OCI-LY3 (cell line): ENCODE measurements around the gene ERGIC1.

Experiments
- H2AFZ ChIP-seq: fragments of 200-600, 300-600 bp; shearing (Covaris generic); 2 replicates; pipeline ENCODE4 v1.6.0; 2014; ENCODE audit warnings: antibody characterized with exemption, low read depth, low read length
- H3K27ac ChIP-seq: fragments of 200-600, 300-600 bp; sonication (generic); 2 replicates; pipeline ENCODE4 v1.5.1; 2014; ENCODE audit warnings: mild to moderate bottlenecking, low read length, moderate library complexity, mixed read lengths
- H3K27me3 ChIP-seq: fragments of 200-600, 300-600 bp; sonication (generic); 2 replicates; pipeline ENCODE4 v1.6.1; 2014; ENCODE audit warnings: low read depth, low read length, mixed read lengths
- H3K36me3 ChIP-seq: fragments of 200-600, 300-600 bp; sonication (generic); replicated peaks from 2 replicates; pipeline ENCODE3; 2014; ENCODE audit warnings: low read depth, low read length, mixed read lengths
- H3K4me1 ChIP-seq: fragments of 300-600, 200-600 bp; sonication (generic); 2 replicates; pipeline ENCODE4 v1.6.1; 2014; ENCODE audit warnings: low read length, mixed read lengths
- H3K4me2 ChIP-seq: fragments of 200-600, 300-600 bp; sonication (generic); 2 replicates; pipeline ENCODE4 v1.6.1; 2014; ENCODE audit warnings: low read length, mixed read lengths
- H3K4me3 ChIP-seq: fragments of 300-600, 200-600 bp; sonication (generic); 2 replicates; pipeline ENCODE4 v1.5.1; 2014; ENCODE audit warnings: antibody characterized with exemption, mild to moderate bottlenecking, low read length, moderate library complexity
- H3K79me2 ChIP-seq: fragments of 300-600, 200-600 bp; shearing (Covaris generic); 2 replicates; pipeline ENCODE4 v1.6.1; 2014; ENCODE audit warnings: mild to moderate bottlenecking, low read length, mixed read lengths
- H3K9ac ChIP-seq: fragments of 300-600, 200-600 bp; shearing (Covaris generic); 2 replicates; pipeline ENCODE4 v1.6.0; 2014; ENCODE audit warnings: mild to moderate bottlenecking, low read length, moderate library complexity
- H3K9me3 ChIP-seq: fragments of 200-600, 300-600 bp; shearing (Covaris generic); 2 replicates; pipeline ENCODE4 v1.6.1; 2014; ENCODE audit warnings: low read length, mixed read lengths; ENCODE audit not compliant: insufficient read depth
- H4K20me1 ChIP-seq: fragments of 200-600, 300-600 bp; sonication (generic); 2 replicates; pipeline ENCODE4 v1.6.1; 2016; ENCODE audit warnings: low read length, mixed read lengths; ENCODE audit not compliant: insufficient read depth
- EZH2phosphoT487 ChIP-seq: fragments of 200-600 bp; shearing (Covaris generic); IDR thresholded peaks from 2 replicates; pipeline ENCODE4 v1.6.1; 2018; ENCODE audit warnings: antibody characterized with exemption, mixed run types, low read depth
- TF ChIP-seq, protein P1 (sequence below): fragments of 200-600, 300-600 bp; sonication (generic); IDR thresholded peaks from 2 replicates; pipeline ENCODE4 v1.5.1; 2014; ENCODE audit warnings: antibody characterized with exemption, low read length, low read depth

Gene ERGIC1

DNA sequence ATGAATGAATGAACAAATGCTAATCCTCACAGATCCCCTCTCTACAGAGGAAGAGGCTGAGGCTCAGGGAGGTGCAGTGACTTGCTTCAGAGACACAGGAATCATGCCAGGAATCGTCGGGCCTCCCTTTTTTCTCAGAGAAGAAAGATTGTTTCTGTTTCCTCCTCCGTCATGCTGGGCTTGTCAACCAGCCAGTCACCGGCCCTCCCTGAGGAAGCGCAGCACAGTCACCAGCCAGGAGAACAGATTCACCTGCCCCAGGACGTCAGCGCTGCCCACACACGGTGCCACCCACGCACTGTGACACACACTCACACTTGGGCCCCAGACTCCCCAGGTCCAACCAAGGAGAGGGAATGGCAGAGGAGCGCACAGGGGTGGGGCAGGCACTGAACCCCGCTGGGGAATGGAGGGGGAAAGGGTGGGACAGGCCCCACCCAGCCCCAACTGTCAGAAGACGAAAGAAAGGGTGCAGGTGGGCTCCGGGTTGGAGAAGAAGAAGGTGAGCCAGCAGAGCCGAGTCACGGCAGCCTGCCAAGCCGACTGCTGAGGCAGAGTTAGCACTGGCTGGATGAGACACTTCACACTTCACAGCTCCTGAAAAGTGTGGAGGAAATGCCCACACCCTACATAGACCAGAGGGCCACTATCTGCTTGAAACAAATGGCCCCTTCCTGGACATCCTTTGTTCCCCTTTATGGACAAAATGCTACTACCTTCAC, 13.8 kb upstream of the ERGIC1 start:
- Histone ChIP-seq H3K4me2 (peak overlapping the region; percentile 31), H3K4me3 (no peak overlapping the region; the same call in 1 of the 2 replicates), H2AFZ (peak overlapping the region; percentile 40; the same call in 1 of the 2 replicates), H3K27me3 (no peaks in the 10 kb centered on the region), H3K9ac (no peak overlapping the region), H3K4me1 (peaks cover 24% of the 10 kb centered on the region), H3K9me3 (no peaks in the 10 kb centered on the region), H3K27ac (no peak overlapping the region), H3K36me3 (no peaks in the 10 kb centered on the region), H4K20me1 (no peaks in the 10 kb centered on the region), H3K79me2 (no peaks in the 10 kb centered on the region)
- no peak for TF ChIP-seq EZH2phosphoT487
- TF ChIP-seq, protein P1, sequence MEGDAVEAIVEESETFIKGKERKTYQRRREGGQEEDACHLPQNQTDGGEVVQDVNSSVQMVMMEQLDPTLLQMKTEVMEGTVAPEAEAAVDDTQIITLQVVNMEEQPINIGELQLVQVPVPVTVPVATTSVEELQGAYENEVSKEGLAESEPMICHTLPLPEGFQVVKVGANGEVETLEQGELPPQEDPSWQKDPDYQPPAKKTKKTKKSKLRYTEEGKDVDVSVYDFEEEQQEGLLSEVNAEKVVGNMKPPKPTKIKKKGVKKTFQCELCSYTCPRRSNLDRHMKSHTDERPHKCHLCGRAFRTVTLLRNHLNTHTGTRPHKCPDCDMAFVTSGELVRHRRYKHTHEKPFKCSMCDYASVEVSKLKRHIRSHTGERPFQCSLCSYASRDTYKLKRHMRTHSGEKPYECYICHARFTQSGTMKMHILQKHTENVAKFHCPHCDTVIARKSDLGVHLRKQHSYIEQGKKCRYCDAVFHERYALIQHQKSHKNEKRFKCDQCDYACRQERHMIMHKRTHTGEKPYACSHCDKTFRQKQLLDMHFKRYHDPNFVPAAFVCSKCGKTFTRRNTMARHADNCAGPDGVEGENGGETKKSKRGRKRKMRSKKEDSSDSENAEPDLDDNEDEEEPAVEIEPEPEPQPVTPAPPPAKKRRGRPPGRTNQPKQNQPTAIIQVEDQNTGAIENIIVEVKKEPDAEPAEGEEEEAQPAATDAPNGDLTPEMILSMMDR, result no peak

DNA sequence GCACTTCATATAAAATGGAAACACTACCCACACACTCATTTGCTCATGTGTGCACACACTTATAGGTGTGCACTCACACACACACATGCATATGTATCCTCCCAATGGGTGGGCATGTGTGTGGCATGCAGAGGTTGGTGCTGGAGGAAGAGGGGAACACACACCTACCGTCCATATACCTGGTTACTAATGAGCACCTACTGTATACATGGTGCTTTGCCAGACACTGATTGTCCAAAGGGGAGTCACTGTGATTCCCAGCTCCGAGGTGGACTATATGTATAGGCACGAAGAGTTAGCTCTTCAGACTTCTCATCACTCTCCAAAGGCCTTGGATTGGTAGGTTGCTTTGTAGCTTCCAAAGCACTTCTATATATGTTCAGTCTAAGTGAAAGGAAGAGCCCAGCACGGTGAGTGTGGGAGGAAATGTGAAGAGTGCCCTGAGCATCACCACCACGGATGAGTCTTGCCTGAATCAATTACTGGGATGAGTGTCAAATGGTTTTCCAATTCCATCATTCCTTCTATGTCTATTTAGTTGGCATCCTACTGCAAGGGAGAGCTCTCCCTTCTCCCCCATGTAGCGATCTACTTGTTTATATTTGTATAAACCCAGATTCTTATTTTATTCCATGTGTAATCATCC, 12.6 kb upstream of the ERGIC1 start:
- no peak overlapping the region for H3K9ac ChIP-seq
- H3K4me2 ChIP-seq, result no peak overlapping the region
- no peak for TF ChIP-seq EZH2phosphoT487
- TF ChIP-seq, protein P1, result no peak
- no peak overlapping the region for H3K27ac ChIP-seq
- H3K79me2 ChIP-seq, result no peaks in the 10 kb centered on the region
- no peak overlapping the region for H3K4me3 ChIP-seq
- H3K9me3 ChIP-seq, result peaks cover 9% of the 10 kb centered on the region; the same call in 1 of the 2 replicates
- H3K27me3 ChIP-seq, result no peaks in the 10 kb centered on the region
- H3K36me3 ChIP-seq, result peaks cover 2% of the 10 kb centered on the region
- no peak overlapping the region for H2AFZ ChIP-seq
- H3K4me1 ChIP-seq, result peaks cover 12% of the 10 kb centered on the region
- no peaks in the 10 kb centered on the region for H4K20me1 ChIP-seq

DNA sequence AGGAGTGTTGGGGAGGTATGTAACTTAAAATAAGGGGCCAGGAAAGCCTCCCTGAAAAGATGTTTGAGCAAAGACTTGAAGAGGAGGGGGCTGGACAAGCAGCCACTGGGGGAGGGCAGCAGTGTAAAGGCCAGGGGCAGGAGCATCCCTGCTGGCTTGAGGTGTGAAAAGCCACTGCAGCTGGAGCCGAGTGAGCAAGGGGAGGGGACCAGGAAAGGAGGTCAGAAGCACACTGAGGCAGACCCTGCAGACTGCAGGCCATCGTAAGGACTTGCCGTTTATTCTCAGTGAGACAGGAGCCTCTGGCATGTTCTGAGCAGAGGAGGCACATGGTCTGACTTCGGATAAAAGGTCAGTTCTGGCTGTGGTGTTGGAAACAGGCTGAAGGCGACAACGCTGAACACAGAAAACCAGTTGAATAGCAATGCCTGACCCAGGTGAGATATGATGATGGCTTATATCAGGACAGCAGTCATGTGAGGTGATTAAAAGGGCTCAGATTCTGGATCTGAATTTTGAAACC, 10.2 kb upstream of the ERGIC1 start:
- H3K27me3 ChIP-seq, result no peaks in the 10 kb centered on the region
- H3K4me1 ChIP-seq, result peaks cover 5% of the 10 kb centered on the region; the same call in 1 of the 2 replicates
- no peak overlapping the region for H3K4me2 ChIP-seq
- no peak overlapping the region for H3K9ac ChIP-seq
- no peak overlapping the region for H3K27ac ChIP-seq
- H2AFZ ChIP-seq, result no peak overlapping the region
- H4K20me1 ChIP-seq, result no peaks in the 10 kb centered on the region
- TF ChIP-seq, protein P1, result no peak
- TF ChIP-seq EZH2phosphoT487, result no peak
- peaks cover 9% of the 10 kb centered on the region; the same call in 1 of the 2 replicates for H3K9me3 ChIP-seq
- peaks cover 2% of the 10 kb centered on the region for H3K36me3 ChIP-seq
- H3K79me2 ChIP-seq, result no peaks in the 10 kb centered on the region
- H3K4me3 ChIP-seq, result no peak overlapping the region

GRCh38 chr5:172825610-172826204, 8.3 kb upstream of the ERGIC1 start:
- Histone ChIP-seq H3K27me3 (no peaks in the 10 kb centered on the region), H3K4me2 (no peak overlapping the region), H3K9ac (no peak overlapping the region), H3K27ac (no peak overlapping the region), H3K79me2 (no peaks in the 10 kb centered on the region), H4K20me1 (no peaks in the 10 kb centered on the region), H2AFZ (no peak overlapping the region), H3K4me3 (no peak overlapping the region), H3K36me3 (peaks cover 2% of the 10 kb centered on the region), H3K4me1 (no peaks in the 10 kb centered on the region), H3K9me3 (peaks cover 9% of the 10 kb centered on the region; the same call in 1 of the 2 replicates)
- no peak for TF ChIP-seq EZH2phosphoT487
- TF ChIP-seq, protein P1, result no peak
